GM18858 (cell line): ENCODE measurements around the gene GIT2.
"Not testable (repeated sequence)": the region's sequence is repeated elsewhere in the genome, so short reads cannot be mapped to it uniquely, and the experiment has no call there.

Experiments
- ATAC-seq: cut with Tn5 transposase; IDR thresholded peaks from one replicate; pipeline ENCODE4 v1.9.1; 2021; ENCODE audit not compliant: unreplicated experiment

GIT2 gene

DNA sequence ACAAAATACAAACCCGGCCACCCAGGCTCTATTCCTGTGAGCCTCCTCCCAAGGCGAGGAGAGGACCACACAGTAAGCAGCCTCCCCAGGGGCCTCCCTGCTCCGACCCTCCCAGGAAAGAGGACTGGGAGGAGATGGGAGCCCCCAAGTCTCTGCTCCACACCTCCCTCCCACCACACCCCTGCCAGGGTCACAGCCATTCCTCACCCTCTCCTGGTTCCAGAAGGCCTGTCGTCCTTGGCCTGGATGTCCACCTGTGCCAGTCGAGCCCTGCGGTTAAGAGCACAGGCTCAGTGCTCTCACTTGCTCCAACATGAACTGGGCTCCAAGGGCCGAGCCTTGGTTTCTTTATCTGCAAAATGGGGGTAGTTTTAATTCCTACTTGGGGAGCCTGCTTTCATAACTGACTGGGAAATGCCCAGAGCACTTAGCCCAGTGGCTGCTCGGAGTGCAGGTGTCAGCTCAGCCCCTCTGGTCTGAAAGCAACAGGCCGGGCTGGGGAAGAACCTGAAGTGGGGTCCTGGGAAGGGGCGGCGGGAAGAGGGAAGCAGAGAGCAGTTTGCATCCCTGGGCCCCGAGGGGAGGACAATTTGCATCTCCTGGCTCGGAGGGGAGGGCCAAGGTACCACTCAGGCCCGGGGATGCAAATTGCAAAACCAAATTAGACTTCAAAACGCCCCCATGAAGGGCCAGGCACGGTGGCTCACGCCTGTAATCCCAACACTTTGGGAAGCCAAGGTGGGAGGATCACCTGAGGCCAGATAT, 72.5 kb downstream of the GIT2 start:
- no peak for ATAC-seq

DNA sequence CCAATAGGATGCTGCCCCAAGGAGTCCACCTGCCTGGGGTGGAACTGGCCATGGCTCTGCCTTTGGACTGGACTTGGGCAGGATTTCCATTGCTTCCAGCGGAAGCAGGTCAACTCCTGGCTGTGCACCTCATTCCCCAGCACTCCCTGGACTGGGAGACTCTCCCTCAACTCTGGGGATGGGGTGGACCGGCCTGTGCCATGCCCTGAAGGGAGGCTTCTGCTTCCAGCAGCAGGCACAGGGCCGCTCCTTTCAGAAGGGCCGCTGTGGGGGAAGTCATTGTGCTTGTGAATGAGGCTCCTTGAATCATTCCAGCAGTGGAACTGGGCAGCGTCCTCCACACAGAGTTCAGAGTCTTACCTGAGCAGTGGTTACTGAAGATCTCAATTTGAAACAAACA, 73.1 kb downstream of the GIT2 start:
- ATAC-seq, result no peak

DNA sequence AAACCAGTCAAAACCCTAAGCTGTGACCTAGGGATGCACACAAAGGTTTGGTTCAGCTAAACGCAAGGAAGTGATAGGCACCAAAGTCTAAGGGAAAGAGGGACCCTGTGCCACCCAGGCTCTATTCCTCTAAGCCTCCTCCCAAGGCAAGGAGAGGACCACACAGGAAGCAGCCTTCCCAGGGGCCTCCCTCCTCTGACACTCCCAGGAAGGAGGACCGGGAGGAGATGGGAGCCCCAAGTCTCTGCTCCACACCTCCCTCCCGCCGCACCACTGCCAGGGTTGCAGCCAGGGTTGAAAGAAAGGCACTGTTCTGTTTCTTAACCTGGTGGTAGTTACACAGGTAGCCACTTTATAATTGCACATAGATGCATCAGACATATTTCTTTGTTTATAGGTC, 74.2 kb downstream of the GIT2 start:
- ATAC-seq, result no peak

DNA sequence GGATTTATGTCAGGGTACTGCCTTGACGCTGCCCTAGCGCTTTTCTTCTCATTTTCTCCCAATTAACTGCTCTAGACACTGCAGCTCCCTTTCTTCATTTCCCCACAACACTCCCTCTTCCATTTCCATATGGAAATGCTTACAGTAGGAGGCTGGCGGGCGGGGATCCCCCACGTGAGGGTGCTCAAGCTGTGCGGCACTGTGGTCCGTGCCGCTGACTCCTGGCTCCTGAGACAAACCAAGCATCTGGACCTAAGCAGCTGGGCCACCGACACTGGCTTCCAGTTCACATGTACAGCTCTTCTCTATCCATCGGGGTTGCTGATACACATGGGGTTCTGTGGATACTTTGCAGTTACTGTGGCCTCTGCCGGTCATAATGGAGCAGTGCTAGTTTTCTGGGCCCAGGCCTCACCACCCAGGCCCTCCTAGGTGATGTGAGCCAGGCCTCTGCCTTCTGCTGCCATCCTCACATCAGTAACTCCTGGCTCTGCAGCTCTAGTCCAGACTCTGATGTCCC, 75.8 kb downstream of the GIT2 start:
- no peak for ATAC-seq

DNA sequence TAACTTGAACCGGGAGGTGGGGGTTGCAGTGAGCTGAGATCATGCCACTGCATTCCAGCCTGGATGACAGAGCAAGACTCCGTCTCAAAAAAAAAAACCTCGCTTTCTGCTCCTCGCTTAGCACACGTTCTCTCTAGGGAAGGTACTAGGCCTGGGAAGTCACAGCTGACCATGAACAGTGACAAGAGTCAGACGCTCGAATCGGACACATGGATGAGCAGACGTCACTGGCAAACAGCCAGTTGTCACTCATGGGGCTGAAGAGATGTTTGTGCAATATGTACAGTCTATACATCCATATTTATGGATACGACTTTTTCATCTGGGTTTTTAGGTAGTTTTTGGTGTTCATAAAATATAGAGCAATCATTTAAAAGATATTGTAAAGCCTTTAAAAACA, 76.7 kb downstream of the GIT2 start:
- no peak for ATAC-seq

DNA sequence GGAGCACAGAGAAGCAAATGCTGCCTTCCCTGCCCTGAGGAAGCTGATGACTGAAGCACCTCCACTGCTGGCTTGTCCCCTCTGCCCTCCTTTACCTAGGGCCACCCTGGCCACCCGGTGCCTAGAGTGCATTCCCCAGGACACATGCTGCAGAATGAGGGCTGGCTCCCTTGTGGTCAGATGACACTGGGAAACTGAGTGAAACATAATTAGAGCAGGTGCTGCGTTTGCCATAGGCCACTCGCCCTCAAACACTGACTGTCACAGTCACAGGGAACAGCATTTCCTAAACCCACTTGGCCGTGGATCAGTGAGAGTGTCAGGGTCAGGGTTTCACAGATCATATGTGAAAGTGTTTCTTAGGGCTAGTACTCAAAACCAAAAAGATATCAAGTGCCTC, 80.1 kb downstream of the GIT2 start:
- ATAC-seq, result no peak

DNA sequence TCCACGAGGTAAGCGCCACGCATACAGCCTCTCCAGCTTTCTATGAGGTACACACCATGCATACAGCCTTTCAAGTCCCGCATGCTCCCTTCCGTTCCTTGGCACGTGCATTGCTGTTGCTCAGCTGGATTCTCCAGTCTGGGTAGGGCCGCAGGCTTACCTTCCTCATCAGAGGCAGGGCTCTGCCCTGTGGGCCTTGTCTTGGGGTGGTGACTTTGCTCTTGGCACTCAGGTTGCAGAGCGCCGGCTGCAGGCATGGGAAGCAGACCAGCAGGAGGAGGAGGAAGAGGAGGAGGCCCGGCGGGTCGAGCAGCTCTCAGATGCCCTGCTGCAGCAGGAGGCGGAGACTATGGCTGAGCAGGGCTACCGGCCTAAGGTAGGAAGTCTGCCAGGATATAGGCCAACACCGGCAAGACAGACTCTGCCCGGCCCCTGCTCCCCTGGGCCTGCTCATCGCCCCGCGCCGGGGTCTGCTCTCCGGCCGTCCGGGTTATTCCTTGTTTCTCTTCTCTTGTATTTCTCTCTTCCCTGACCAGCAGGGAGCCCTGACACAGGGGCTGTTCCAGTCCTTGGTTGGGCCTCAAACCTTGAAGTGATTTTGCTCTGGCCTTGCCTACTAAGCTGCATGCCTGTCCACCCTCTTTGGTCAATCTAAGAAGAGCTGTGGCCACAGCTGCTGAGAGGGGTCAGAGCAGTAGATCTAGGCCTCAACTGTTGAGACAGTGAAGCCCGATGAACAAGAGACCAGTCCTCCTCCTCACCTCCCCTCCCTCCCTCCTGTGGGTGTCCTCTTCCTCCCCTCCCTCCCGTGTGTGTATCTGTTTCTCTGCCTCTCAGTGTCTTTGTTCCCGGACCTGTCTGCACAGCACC, 80.8 kb downstream of the GIT2 start:
- no peak for ATAC-seq

DNA sequence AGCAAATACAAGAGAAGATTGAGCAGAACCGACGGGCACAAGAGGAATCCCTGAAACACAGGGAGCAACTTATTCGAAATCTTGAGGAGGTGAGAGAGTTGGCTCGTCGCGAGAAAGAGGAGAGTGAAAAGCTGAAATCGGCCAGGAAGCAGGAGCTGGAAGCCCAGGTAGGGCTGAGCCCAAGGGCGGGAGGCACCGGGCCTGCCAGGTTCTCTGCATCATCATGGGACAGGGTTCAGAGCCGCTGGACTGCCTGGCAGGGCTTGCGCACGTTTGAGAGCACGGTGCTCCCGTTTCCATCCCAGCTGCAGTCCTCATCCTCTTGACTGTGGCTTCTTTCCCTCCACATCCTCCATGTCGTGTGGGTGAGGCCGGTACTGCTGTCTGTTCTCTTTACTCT, 81.7 kb downstream of the GIT2 start:
- no peak for ATAC-seq

DNA sequence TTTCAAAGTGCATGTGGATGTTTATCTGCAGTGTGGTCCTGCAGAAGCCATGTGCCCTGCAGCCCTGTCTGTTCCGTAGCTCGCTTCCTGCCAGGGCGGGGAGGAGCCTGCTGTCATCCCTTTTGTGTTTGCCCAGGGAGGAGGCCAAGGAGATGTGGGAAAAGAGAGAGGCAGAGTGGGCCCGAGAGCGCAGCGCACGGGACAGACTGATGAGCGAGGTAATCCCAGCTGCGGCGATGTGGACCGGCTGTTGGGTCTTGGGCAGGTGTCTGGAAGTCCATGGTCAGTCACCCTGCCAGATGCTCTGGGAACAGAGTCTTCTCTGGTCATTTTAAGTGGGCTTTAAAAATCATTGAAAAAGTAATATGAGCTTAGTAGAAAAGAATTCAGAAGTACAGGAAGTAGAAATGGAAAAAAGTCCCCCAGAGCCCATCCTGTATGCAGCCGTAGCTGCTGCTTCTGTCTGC, 83.3 kb downstream of the GIT2 start:
- no peak for ATAC-seq

DNA sequence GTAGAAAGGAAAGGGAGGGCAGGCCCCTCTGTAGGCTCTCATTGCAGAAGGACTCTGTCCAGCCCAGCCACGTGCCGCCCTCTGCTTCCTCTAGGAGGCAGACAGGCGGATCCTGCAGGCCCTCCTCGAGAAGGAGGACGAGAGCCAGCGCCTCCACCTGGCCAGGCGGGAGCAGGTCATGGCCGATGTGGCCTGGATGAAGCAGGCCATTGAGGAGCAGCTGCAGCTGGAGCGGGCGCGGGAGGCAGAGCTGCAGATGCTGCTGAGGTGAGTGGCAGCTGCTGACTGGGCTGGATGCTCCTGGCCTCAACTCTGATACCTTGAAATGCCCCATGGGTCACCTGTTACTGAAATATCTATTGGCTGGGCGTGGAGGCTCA, 85.2 kb downstream of the GIT2 start:
- no peak for ATAC-seq

DNA sequence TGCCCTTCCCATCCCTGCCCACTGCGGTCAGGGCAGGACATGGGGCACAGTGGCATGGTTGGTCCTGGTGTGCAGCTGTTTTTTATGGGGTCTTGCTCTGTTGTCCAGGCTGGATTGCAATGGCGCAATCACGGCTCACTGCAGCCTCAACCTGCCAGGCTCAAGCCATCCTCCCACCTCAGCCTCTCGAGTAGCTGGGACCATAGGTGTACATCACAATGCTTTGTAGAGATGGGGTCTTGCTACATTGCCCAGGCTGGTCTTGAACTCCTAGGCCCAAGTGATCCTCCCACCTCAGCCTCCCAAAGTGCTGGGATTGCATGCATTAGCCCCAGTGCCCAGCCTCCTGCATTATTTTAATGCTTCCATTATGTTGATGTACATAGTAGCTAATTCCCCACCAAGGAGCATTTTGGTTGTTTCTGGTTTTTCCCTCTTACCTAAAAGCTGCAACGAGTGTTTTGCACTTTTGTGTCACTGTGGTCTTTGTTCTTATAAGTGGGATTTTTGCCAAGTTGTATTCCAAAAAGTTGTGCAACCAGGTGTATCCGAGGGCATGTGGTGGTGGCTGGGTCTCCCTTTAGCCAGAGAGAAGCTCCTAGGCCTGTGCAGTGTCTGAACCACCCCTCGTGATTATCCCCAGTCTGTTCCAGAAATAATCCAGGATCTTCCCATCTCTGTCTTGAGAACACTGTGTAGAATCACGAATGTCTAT, 85.8 kb downstream of the GIT2 start:
- no peak for ATAC-seq

DNA sequence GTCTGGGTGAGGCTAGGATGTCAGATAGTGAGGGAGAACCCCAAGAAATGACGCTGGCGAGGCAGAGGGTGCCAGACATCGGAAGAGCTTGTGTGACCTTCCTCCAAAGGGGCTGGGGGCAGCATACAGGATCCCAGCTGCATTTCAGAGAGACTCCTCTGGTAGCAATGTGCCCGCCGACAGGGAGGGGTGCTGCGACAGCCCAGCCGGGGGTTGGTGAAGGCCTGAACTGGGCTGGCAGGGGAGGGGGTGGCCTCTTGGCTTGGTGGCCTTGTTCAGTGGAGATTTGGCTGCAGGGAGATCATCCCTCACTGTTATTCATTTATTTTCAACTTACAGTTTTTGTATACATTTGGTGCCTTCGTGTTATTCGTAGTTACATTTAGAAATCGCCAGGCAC, 90.9 kb downstream of the GIT2 start:
- no peak for ATAC-seq

DNA sequence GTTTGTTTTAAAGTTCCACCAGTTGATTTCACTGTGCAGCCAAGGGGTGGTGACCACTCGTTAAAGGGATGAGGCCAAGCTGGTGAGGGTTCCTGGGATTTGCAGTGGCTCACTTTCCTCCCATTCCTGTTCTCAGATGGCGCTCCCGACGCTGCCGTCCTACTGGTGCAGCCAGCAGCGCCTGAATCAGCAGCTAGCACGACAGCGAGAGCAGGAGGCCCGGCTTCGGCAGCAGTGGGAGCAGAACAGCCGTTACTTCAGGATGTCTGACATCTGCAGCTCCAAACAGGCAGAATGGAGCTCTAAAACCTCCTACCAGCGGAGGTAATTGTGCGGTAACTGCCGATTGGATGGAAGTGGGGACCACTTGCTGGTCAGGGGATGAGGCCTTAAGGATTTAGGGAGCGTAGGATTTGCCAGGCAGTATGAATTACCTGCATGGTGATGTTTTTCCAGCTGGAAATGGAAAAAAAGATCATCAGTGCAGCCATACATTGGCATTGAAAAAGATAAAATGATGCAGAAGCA, 93.2 kb downstream of the GIT2 start:
- ATAC-seq, result no peak

DNA sequence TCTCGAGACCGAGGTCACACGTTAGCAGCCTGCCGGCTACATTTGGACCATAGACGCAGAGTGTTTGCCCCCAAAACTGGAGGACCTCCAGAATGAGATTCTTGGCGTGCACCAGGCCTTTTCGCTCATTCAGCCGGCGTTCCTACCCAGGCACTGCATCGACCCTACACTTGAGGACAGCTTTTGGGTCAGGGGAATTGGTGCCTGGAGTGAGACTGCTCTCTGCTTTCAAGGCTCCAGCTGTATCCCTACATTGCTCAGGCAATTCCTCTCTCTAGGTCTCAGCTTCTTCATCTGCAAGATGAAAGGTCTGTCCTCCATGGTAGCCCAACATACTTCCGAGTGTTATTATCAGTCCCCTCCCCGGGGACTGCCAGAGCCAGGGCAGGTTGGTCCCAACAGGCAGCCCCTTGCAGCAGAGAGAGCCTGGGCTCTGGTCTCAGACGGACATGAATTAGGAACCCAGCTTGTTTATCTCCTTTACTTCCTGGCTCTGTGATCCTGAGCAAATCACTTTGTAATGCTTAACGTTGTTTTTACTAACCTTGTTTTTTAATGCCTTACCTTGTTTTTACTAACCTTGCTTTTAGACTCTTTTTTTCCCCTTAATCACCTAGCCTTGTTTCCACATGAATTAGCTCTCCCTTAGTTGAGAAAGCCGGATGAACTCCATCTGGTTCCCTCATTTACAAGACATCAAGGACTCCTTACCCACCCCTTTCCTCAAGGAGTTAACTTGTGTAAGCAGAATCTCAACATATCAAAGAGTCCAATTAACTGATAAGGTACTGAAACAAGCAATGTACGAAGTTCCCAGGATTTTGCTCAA, 95.2 kb downstream of the GIT2 start:
- ATAC-seq, result no peak

DNA sequence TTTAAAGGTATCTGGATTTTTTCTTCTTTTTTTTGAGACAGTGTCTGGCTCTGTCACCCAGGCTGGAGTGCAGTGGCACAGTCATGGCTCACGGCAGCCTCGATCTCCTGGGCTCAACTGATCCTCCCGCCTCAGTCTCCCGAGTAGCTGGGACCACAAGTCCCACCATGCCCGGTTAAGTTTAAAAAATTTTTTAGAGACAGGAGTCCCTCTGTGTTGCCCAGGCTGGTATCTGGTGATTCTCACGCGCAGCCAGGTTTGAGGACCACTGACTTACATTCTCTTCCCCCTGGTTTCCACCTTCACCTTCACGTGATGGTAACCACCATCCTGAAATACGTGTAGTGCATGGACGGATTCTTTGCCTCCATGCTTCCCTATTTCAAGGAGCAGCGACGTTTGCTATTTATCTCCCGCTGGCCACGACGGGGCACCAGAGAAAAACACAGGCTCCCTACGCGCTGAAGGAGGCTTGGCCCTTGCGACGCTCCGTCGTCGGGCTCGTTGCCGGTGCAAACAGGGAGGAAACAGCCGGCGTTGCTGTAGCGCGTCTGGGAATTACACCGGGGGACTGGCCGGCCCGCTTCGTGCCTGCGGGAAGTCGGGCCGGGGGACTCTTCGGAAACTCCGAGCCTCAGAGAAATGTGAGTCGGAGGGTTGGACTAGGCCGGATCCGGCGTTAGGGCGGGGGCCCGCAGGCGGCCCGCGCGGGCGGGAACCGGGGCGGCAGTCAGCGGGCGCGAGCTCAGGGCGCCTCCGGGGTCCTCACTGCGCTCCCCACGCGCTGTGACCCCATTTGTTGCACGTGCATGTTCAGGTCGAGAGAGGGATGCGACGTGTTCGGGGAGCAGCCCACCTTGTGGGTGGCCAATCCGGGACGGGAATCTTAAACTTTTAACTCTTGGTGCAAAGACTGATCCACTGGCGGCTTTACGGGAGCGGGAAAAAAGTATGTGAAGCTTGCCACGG, 96.1 kb downstream of the GIT2 start, which contains the start of gene TCHP:
TSS of gene TCHP (plus strand) at position 492 of the 969 bp plus-strand sequence. CDS start 2,753 bp downstream, outside the sequence.
- peak; percentile 51 for ATAC-seq

DNA sequence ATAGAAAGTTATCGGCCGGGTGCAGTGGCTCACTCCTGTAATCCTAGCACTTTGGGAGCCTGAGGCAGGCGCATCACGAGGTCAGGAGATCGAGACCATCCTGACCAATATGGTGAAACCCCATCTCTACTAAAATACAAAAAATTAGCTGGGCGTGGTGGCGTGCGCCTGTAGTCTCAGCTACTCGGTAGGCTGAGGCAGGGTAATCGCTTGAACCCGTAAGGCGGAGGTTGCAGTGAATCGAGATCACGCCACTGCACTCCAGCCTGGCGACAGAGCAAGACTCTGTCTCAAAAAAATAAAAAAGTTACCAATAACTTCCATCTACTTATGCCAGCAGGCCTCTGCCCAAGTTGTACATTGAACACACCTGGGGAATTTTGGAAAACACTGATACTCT, 96.8 kb downstream of the GIT2 start:
- ATAC-seq, result not testable (repeated sequence)

DNA sequence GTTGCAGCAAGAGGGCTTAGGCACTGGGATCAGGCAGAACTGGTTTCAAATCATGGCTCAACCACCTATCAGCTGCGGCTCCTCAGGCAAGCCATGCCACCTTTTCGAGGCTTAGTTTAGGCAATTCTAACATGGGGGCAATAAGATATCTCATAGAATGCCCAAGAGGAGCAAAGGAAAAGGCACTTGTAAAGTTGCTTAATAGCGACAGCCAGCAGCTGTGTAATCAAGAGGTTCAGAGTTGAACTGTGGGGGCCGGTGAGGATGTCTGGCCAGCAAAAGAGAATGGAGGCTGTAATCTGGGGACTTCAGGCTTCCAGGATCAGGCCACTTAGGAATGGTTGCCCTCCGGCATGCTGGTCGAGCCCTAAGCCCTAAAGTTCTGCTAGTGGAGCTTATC, 99.1 kb downstream of the GIT2 start:
- no peak for ATAC-seq

DNA sequence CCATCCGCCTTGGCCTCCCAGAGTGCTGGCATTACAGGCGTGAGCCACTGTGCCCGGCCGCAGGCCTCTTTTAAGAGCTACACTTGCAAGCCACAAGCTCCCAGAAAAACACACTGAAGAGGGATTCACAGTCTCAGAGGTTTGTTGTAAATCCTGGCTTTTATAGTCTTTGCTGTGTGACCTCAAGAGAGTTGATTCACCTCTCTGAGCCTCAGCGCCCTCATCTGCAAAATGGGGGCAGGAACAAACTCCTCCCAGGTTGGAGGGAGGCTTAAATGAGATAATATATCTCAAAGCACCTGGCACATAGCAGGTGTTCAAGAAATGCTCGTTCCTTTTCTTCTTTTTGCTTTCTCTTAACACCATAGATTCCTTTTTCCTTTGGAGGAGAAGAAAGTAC, 100.0 kb downstream of the GIT2 start:
- ATAC-seq, result no peak

DNA sequence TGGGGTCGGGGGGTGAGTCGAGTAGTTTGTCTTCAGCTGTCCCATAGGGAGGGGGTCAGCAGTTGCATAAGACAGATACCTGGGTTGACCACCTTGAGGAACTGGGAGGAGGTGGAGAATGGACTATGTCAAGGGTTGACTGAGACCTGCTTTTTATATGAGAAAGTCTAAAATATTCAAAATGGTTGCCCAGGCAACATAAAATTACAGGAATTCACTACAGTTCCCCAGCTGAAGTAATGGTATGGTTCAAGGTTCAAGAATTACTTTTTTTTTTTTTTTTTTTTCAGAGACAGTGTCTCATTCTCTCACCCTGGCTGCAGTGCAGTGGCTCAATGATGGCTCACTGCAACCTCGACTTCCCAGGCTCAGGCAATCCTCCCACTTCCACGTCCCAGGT, 101.2 kb downstream of the GIT2 start:
- ATAC-seq, result no peak
